H1 (cell line): Measurements from ENCODE around the gene ARF6.

Source experiments
- CHD2 ChIP-seq: IDR thresholded peaks from 2 replicates; pipeline ENCODE4 v1.6.1; 2012; ENCODE audit warnings: low read length, improper control_type of control experiment
- POLR2A ChIP-seq, 2 experiments: IDR thresholded peaks; 1 replicate in 1 of 2; 2 replicates in 1 of 2; pipeline ENCODE4 v1.6.1; 2011; ENCODE audit warnings: low read depth in 2 of 2, low read length in 2 of 2, mild to moderate bottlenecking in 2 of 2; ENCODE audit errors: control extremely low read depth in 1 of 2
- RAD21 ChIP-seq, 2 experiments: IDR thresholded peaks in 1 of 2; conservative IDR thresholded peaks in 1 of 2; 2 replicates each; pipeline ENCODE4 v1.6.1; 2011; ENCODE audit warnings: low read depth in 2 of 2, low read length in 2 of 2, improper control_type of control experiment in 1 of 2, inconsistent platforms in 1 of 2, mild to moderate bottlenecking in 1 of 2, moderate library complexity in 1 of 2
- TF ChIP-seq, protein P1 (sequence below), 3 experiments: IDR thresholded peaks; 1 replicate in 2 of 3; 2 replicates in 1 of 3; pipeline versions ENCODE4 v1.5.1 to v1.6.1; 2011; ENCODE audit warnings: low read length in 3 of 3, mild to moderate bottlenecking in 3 of 3, inconsistent platforms in 2 of 3, low read depth in 1 of 3, moderate library complexity in 1 of 3; ENCODE audit not compliant: insufficient read depth in 1 of 3; ENCODE audit errors: control extremely low read depth in 1 of 3

DNA sequence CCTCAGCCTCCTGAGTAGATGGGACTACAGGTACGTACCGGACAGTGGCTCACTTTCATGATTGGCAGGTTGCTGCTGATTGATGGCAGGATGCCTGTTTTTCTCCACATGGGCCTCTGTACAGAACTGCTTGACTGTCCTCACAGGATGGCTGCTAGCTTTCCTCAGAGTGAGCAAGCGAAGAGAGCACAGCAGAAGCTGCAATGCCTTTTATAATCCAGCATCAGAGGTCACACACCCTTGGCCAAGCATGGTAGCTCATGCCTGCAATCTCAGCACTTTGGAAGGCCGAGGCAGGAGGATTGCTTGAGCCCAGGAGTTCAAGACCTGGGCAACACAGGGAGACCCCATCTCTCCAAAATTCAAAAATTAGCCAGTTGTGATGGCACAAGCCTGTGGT lies 31.0 kb downstream of the ARF6 start:
- TF ChIP-seq, protein P1, sequence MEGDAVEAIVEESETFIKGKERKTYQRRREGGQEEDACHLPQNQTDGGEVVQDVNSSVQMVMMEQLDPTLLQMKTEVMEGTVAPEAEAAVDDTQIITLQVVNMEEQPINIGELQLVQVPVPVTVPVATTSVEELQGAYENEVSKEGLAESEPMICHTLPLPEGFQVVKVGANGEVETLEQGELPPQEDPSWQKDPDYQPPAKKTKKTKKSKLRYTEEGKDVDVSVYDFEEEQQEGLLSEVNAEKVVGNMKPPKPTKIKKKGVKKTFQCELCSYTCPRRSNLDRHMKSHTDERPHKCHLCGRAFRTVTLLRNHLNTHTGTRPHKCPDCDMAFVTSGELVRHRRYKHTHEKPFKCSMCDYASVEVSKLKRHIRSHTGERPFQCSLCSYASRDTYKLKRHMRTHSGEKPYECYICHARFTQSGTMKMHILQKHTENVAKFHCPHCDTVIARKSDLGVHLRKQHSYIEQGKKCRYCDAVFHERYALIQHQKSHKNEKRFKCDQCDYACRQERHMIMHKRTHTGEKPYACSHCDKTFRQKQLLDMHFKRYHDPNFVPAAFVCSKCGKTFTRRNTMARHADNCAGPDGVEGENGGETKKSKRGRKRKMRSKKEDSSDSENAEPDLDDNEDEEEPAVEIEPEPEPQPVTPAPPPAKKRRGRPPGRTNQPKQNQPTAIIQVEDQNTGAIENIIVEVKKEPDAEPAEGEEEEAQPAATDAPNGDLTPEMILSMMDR (IDR thresholded peaks at IDR 0.05; ENCODE audit: control extremely low read depth in 1 of 3, insufficient read depth in 1 of 3, low read depth in 1 of 3, low read length in 3 of 3), result no peak
- no peak for TF ChIP-seq RAD21 (IDR thresholded peaks at IDR 0.05 in 1 of 2, conservative IDR thresholded peaks at IDR 0.05 in 1 of 2; ENCODE audit: low read depth in 2 of 2, low read length in 2 of 2)
- no peak for TF ChIP-seq POLR2A (IDR thresholded peaks at IDR 0.05; ENCODE audit: control extremely low read depth in 1 of 2, low read depth in 2 of 2, low read length in 2 of 2)
- TF ChIP-seq CHD2, result no peak
